Measurements from ENCODE around the gene METTL21C. TPM values are rescaled to one million over a fixed set of nuclear protein-coding genes. Genes with fewer than 3 reads are reported as not detected.
A peak's percentile ranks its signal among the peaks of the same experiment; 100 is the strongest.

METTL21C gene
- polyA plus RNA-seq = not detected

DNA sequence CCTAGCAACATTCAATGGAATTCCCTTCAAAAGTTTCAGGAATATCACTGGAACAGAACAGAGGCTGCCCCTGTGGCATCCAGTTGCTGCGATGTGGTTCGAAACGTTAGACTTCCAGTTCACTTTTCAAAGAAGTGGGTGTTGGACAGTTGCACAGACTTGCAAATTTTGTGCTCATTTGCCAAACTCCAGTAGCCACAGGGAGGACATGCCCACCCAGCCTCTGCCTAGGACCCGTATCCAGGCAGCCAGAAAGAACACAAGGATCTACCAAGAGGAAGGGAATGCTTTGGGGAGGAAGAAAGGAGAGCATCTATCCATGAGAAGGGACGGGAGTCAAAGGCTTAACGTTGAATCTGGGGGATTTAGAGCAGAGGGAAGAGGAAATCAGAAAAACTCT, at the start of gene METTL21C:
Gene METTL21C (minus strand): TSS at position 108 of the 400 bp plus-strand sequence. CDS start 546 bp downstream, outside the sequence.
- no peak within 1 kb of the TSS for H3K27ac Mint-ChIP-seq
- H3K9me3 Mint-ChIP-seq = peaks cover 3 to 8% (median 3%) of the 10 kb centered on the region in 3 donors
- H3K27me3 Mint-ChIP-seq = peaks cover 21% of the 10 kb centered on the region
- H3K4me3 Mint-ChIP-seq = no peak within 1 kb of the TSS
- no peaks in the 10 kb centered on the region for H3K36me3 Mint-ChIP-seq
- H3K4me1 Mint-ChIP-seq = no peaks in the 10 kb centered on the region

DNA sequence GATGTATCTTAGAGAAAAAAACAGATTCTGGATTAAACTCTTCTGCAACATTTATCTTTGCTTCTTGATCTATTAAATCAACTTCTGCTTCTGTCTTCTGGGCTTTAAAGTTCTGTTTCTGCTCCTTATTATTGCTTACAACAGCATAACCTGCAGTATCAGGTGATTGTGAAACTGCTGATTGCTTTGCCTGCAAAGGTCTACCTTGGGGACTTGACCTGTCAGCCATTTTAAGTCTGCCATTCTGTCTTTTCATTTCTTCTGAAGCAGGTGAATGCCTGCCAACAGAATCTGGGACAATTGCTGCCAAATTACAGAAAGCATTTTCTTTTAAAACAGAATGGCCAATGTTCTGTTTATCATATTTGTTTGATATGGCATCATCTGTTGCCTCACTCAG, 47.7 kb upstream of the METTL21C start:
- Mint-ChIP-seq H3K4me1 (no peaks in the 10 kb centered on the region), H3K27ac (no peak overlapping the region), H3K36me3 (no peaks in the 10 kb centered on the region), H3K27me3 (peaks cover 13% of the 10 kb centered on the region), H3K4me3 (no peak overlapping the region), H3K9me3 (peaks cover 5 to 14% (median 10%) of the 10 kb centered on the region in 3 donors)

DNA sequence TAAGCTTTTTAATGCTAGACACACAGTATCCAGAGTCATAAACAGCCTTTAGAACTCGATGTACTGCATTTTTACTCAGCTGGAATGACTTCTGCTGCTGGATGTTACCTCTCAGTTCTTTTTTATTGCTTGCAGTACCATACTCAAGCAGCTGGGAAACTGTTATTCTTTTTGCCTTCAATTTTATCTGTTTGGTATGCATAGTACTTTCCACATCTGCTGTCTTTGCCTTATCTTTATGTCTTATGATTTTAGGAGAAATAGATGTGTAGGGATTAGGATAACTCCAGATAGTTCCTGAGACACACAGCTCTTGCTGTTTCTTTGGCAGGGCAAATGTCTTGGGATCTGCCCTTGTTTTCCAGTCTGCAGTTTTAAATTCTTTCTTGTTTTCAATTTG, 47.3 kb upstream of the METTL21C start:
- Mint-ChIP-seq H3K27ac (no peak overlapping the region), H3K4me1 (no peaks in the 10 kb centered on the region), H3K9me3 (peaks cover 5 to 14% (median 10%) of the 10 kb centered on the region in 3 donors), H3K4me3 (no peak overlapping the region), H3K27me3 (peaks cover 13% of the 10 kb centered on the region), H3K36me3 (no peaks in the 10 kb centered on the region)

DNA sequence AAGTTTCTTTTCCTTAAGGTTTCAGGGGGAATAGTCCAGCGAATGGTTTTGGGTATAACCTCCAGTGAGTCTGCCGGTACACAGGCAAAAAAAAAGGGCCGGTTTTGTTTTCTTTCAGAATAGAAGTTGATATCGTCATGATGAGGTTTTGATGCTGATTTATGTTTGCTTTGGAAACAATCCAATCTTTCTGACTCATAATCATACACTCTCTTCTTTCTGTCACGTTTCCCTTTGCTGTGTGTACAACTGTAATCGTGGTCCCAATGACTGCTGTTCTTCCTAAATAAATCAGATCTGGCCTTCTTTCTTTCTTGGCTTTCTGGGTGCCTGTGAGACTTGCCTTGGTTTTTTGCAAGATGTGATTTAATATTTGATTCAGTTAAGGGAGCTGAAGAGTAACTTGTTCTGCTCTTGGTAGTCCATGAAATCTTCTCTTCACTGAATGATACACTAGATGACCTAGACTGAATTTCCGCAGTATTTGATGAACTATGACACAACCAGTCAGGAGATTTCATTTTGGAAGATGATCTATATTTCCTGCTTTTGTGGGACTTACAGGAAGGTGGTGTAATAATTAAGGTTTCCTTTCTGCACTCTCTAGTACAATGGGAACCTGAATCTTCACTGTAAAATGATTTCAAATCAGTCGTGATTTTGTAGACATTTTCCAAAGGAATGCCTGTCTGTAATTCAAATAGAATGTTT, 34.9 kb upstream of the METTL21C start:
- Mint-ChIP-seq H3K4me3 (no peak overlapping the region), H3K36me3 (peaks cover 3% of the 10 kb centered on the region), H3K27ac (no peak overlapping the region), H3K9me3 (peaks cover 0 to 3% (median 1%) of the 10 kb centered on the region in 3 donors), H3K27me3 (peaks cover 4% of the 10 kb centered on the region), H3K4me1 (no peaks in the 10 kb centered on the region)

DNA sequence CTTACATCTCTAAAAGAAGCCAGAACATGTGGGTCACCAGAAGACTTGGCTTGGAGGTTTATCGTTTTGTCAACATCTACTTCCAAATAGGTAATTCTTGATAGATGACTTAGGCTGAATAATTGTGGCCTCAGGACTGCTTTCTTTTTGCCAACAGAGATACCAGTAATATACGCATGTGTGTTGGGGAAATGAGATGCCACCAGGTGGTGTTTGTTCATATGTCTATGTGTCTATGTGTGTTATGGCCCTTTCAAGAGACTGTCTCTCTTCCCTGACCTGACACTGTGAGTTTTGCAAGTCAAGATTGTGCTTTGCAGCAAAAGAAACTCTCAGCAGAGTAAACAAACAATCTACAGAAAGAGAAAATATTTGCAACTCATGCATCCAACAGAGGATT, 31.6 kb upstream of the METTL21C start:
- Mint-ChIP-seq H3K27ac (no peak overlapping the region), H3K4me3 (no peak overlapping the region), H3K9me3 (peaks cover 0 to 3% (median 1%) of the 10 kb centered on the region in 3 donors), H3K4me1 (no peaks in the 10 kb centered on the region), H3K27me3 (peaks cover 15% of the 10 kb centered on the region), H3K36me3 (peaks cover 3% of the 10 kb centered on the region)

DNA sequence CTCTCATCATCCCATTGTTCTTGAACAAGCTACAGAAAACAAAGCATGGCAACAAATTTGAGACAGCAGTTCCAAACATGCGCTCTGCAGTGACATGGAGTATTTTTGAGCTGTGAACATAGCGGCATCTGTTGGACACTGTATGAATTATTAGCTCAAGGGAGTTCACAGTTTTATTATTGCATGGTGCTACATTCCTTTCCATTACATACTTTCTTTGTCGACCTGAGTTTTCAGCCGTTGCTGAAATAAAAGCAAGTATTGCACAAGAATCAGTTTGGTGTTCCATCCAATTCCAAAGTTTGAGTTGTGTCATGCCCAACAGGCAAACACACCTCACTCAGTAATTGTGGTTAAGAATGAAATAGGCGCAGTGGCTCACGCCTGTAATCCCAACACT, 30.1 kb upstream of the METTL21C start:
- Mint-ChIP-seq H3K9me3 (peaks cover 0 to 3% (median 1%) of the 10 kb centered on the region in 3 donors), H3K27me3 (peaks cover 15% of the 10 kb centered on the region), H3K27ac (no peak overlapping the region), H3K4me3 (no peak overlapping the region), H3K36me3 (peaks cover 3% of the 10 kb centered on the region), H3K4me1 (no peaks in the 10 kb centered on the region)

- H3K4me1 Mint-ChIP-seq = no peaks in the 10 kb centered on the region
- H3K9me3 Mint-ChIP-seq = peaks cover 0 to 1% (median under 1%) of the 10 kb centered on the region in 3 donors
- peaks cover 2% of the 10 kb centered on the region for H3K36me3 Mint-ChIP-seq
- H3K4me3 Mint-ChIP-seq = no peak overlapping the region
- H3K27ac Mint-ChIP-seq = no peak overlapping the region
- H3K27me3 Mint-ChIP-seq = peaks cover 21% of the 10 kb centered on the region
Observed at GRCh38 chr13:102721800-102722231, 27.0 kb upstream of the METTL21C start.

- Mint-ChIP-seq H3K9me3 (no peaks in the 10 kb centered on the region), H3K4me1 (no peaks in the 10 kb centered on the region), H3K27me3 (peaks cover 14% of the 10 kb centered on the region), H3K36me3 (no peaks in the 10 kb centered on the region), H3K4me3 (no peak overlapping the region), H3K27ac (no peak overlapping the region)
Observed at GRCh38 chr13:102718746-102719145, 23.9 kb upstream of the METTL21C start.

DNA sequence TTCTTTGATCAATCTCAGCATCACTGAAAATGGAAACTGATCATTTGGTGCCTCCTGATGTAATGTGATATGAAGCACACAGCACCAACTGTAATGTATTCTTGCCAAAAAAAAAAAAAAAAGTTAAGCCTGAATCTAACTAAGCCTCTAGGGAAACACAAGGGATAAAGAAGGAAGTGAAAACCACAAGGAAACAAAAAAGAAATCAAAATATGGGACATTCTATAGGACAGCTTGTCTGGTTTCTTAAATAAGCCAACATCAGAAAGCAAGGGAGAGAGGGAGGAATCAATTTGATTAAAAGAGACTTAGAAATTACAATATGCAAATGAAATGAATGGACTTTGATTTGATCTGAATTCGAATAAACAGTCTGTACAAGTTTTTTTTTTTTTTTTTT, 20.6 kb upstream of the METTL21C start:
- Mint-ChIP-seq H3K36me3 (no peaks in the 10 kb centered on the region), H3K4me3 (no peak overlapping the region), H3K4me1 (no peaks in the 10 kb centered on the region), H3K9me3 (peaks cover 0 to 3% (median 0%) of the 10 kb centered on the region in 3 donors), H3K27ac (no peak overlapping the region), H3K27me3 (peaks cover 7% of the 10 kb centered on the region)

- no peak overlapping the region for H3K4me3 Mint-ChIP-seq
- peaks cover 0 to 7% (median 4%) of the 10 kb centered on the region in 3 donors for H3K9me3 Mint-ChIP-seq
- no peaks in the 10 kb centered on the region for H3K36me3 Mint-ChIP-seq
- H3K27ac Mint-ChIP-seq = no peak overlapping the region
- no peaks in the 10 kb centered on the region for H3K4me1 Mint-ChIP-seq
- H3K27me3 Mint-ChIP-seq = peaks cover 4% of the 10 kb centered on the region
Observed at GRCh38 chr13:102710261-102710679, 15.4 kb upstream of the METTL21C start.

GRCh38 chr13:102709536-102709935, 14.7 kb upstream of the METTL21C start:
- Mint-ChIP-seq H3K36me3 (no peaks in the 10 kb centered on the region), H3K27ac (no peak overlapping the region), H3K27me3 (peaks cover 4% of the 10 kb centered on the region), H3K9me3 (peaks cover 0 to 7% (median 4%) of the 10 kb centered on the region in 3 donors), H3K4me3 (no peak overlapping the region), H3K4me1 (no peaks in the 10 kb centered on the region)

DNA sequence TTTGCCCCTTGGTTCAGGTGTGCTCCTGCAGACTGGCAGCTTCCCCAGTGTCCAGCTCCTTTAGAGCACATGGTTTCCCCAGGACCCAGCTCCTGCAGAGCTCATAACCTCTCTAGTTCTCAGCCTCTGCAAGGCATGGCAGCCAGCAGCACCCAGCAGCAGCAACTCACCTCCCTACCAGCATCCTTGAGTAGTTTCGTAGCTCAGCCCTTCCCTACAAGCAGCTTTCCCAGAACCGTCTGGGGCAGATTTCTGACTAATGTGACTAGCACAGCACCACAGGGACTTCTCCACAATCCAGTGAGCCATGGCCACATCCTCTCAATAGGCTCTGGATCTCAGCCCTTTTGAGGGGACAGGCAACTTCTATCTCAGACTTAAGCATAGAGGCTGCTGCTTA, 14.1 kb upstream of the METTL21C start:
- Mint-ChIP-seq H3K9me3 (peaks cover 0 to 7% (median 4%) of the 10 kb centered on the region in 3 donors), H3K27me3 (peaks cover 4% of the 10 kb centered on the region), H3K36me3 (no peaks in the 10 kb centered on the region), H3K4me1 (no peaks in the 10 kb centered on the region), H3K27ac (no peak overlapping the region), H3K4me3 (peak overlapping the region in 1 of 4 donors; percentile 3)

GRCh38 chr13:102708211-102708610, 13.4 kb upstream of the METTL21C start:
- H3K36me3 Mint-ChIP-seq = no peaks in the 10 kb centered on the region
- H3K27me3 Mint-ChIP-seq = peaks cover 5% of the 10 kb centered on the region
- H3K27ac Mint-ChIP-seq = no peak overlapping the region
- H3K9me3 Mint-ChIP-seq = peaks cover 0 to 7% (median 4%) of the 10 kb centered on the region in 3 donors
- H3K4me1 Mint-ChIP-seq = no peaks in the 10 kb centered on the region
- no peak overlapping the region for H3K4me3 Mint-ChIP-seq

DNA sequence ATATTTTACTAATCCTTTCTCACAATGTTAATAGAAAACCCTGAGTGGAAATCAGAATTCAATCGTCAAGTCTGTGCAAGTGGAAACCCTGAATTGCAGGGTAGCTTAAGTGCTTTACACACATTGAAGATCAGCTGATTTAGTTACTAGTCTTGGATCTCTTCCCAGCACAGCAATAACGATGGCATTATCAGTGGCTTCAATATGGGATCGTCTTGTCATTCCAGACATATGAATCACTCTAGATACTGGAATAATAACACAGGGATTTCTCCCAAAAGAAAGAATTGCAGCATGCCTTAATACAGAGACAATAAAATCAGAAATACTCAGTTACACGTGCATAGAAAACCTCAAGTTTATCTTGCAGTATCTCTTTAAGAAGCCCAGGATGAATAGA, 12.6 kb upstream of the METTL21C start:
- H3K27ac Mint-ChIP-seq = no peak overlapping the region
- H3K4me3 Mint-ChIP-seq = no peak overlapping the region

GRCh38 chr13:102704238-102705058, 9.6 kb upstream of the METTL21C start:
- Mint-ChIP-seq H3K27me3 (peaks cover 9% of the 10 kb centered on the region), H3K9me3 (peaks cover 0 to 4% (median 3%) of the 10 kb centered on the region in 3 donors), H3K27ac (no peak overlapping the region), H3K4me1 (no peaks in the 10 kb centered on the region), H3K4me3 (no peak overlapping the region), H3K36me3 (peaks cover 2% of the 10 kb centered on the region)

More for the DNA sequence above, 12.6 kb upstream of the METTL21C start:
- no peaks in the 10 kb centered on the region for H3K36me3 Mint-ChIP-seq
- peaks cover 9% of the 10 kb centered on the region for H3K27me3 Mint-ChIP-seq
- no peaks in the 10 kb centered on the region for H3K4me1 Mint-ChIP-seq
- peaks cover 0 to 7% (median 4%) of the 10 kb centered on the region in 3 donors for H3K9me3 Mint-ChIP-seq

All from IgD-negative memory B cell (primary cell).